Left lung (tissue), 10 donors: ENCODE data around the gene TIMM22. TPM values are rescaled to one million over a fixed set of nuclear protein-coding genes. Genes with fewer than 3 reads are reported as not detected.
A peak's percentile ranks its signal among the peaks of the same experiment; 100 is the strongest.

ENCODE experiments used
- ATAC-seq: fragments of 200-7000 bp; cut with Tn5 transposase; one replicate; pipeline ENCODE4 v1.9.1; 2020; ENCODE audit warnings: moderate library complexity
- DNase-seq, 4 donors: peaks; one replicate each; pipeline ENCODE4 v3.0.0-alpha.2; 2013 to 2020
- H3K27ac ChIP-seq, 2 donors: fragments of 200-600 bp; sonication (generic) in 1 of 2; one replicate each; pipeline versions ENCODE4 v1.5.0 to v1.8.0; 2020 to 2021
- H3K27me3 ChIP-seq, 2 donors: fragments of 200-600 bp; sonication (generic) in 1 of 2; one replicate each; pipeline versions ENCODE4 v1.5.0 to v1.8.0; 2020 to 2021
- H3K36me3 ChIP-seq, 2 donors: fragments of 200-600 bp; sonication (generic) in 1 of 2; one replicate each; pipeline versions ENCODE4 v1.5.0 to v1.8.0; 2020 to 2021
- H3K4me1 ChIP-seq, 2 donors: fragments of 200-600 bp; one replicate each; pipeline ENCODE4 v1.8.0; 2021
- H3K4me3 ChIP-seq, 2 donors: fragments of 200-600 bp; sonication (generic) in 1 of 2; one replicate each; pipeline versions ENCODE4 v1.5.0 to v1.8.0; 2020 to 2021; ENCODE audit warnings: mild to moderate bottlenecking in 1 of 2
- H3K9me3 ChIP-seq, 2 donors: fragments of 200-600 bp; sonication (generic) in 1 of 2; one replicate each; pipeline versions ENCODE4 v1.5.0 to v1.8.0; 2020 to 2021
- intact Hi-C, 2 donors: fragments of 100-400 bp; cut with DNase I; formaldehyde crosslinking; loops; one replicate each; pipeline versions ENCODE4 v1.11.2 to v1.14.2; 2022
- polyA plus RNA-seq, 6 donors: library from polyadenylated mRNA; unstranded; fragments of 120-200 nt; gene quantifications; one replicate each; pipeline ENCODE4 v1.2.1, GENCODE V29; 2013; ENCODE audit not compliant: insufficient read length in 6 of 6
- total RNA-seq, 2 donors: library from RNA; stranded (reverse); fragmentation: NEBNext Ultra II Directional; extraction: Animal tissue kit (Norgen Biotek cat#: 25700); gene quantifications; one replicate each; pipeline ENCODE4 v1.2.1, GENCODE V29; 2021
- TF ChIP-seq, protein P1 (sequence below), 2 donors: fragments of 200-600 bp; sonication (generic) in 1 of 2; IDR thresholded peaks; one replicate each; pipeline versions ENCODE4 v1.5.0 to v1.8.0; 2021; ENCODE audit warnings: antibody characterized with exemption in 2 of 2
- donor health status: DM: no; HTN: yes; CAD: no.
- donor health status: DM: no; HTN: no; CAD: no.

The TIMM22 gene
- total and polyA plus RNA-seq, 8 donors: 10.6 to 18.4 (median 15.4) TPM

DNA sequence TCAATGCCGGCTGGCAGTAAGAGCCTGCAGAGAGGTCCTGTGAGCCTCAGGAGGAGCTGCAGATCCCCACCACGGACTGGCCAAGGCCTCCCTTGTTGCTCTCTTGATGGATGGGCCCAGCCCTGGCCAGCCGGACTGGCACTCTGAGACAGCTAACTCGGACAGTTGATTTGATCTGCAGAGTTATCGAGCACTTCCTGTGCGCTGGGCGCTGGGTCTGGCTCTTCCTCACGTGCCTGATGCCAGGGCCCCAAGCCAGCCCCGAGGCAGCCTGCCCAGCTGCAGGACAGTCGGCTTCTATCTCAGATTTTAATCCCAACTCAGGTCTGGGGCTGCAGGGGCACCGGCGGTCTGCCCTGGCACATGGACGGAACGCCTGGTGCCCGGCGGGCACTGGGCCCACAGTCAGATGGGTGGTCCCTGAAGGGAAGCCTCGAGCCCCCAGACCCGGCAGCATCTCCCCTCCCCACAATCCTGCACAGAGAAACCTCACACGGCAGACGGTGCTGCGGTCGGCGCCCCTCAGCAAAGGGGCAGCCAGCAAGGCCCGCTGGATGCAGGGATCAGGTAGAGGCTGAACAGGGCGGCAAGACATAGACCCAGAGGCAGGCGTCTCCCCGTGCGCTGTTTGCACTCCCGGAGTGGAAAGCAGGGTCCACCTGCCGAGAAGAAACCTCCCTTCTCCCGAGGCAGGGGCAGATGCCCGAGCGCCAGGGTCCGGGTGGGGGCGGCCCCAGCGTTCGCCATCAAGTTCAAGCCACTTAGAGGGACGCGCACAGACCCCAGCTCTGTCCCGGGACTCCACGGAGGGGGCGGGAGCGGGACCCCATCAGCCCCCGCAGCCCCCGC lies 34.0 kb downstream of the TIMM22 start:
- no peaks in the 10 kb centered on the region for H3K9me3 ChIP-seq
- no peaks in the 10 kb centered on the region for H3K27me3 ChIP-seq
- peaks cover 4 to 11% of the 10 kb centered on the region in 2 donors for H3K4me1 ChIP-seq
- ATAC-seq: no peak
- H3K27ac ChIP-seq: peak overlapping the region in 1 of 2 donors; percentile 3
- TF ChIP-seq, protein P1, sequence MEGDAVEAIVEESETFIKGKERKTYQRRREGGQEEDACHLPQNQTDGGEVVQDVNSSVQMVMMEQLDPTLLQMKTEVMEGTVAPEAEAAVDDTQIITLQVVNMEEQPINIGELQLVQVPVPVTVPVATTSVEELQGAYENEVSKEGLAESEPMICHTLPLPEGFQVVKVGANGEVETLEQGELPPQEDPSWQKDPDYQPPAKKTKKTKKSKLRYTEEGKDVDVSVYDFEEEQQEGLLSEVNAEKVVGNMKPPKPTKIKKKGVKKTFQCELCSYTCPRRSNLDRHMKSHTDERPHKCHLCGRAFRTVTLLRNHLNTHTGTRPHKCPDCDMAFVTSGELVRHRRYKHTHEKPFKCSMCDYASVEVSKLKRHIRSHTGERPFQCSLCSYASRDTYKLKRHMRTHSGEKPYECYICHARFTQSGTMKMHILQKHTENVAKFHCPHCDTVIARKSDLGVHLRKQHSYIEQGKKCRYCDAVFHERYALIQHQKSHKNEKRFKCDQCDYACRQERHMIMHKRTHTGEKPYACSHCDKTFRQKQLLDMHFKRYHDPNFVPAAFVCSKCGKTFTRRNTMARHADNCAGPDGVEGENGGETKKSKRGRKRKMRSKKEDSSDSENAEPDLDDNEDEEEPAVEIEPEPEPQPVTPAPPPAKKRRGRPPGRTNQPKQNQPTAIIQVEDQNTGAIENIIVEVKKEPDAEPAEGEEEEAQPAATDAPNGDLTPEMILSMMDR (IDR thresholded peaks at IDR 0.05): no peak
- no peak overlapping the region for H3K4me3 ChIP-seq
- intact Hi-C loops: no loop called here
- H3K36me3 ChIP-seq: peaks cover 0 to 70% of the 10 kb centered on the region in 2 donors
- DNase-seq: peak in 1 of 4 donors; percentile 75

DNA sequence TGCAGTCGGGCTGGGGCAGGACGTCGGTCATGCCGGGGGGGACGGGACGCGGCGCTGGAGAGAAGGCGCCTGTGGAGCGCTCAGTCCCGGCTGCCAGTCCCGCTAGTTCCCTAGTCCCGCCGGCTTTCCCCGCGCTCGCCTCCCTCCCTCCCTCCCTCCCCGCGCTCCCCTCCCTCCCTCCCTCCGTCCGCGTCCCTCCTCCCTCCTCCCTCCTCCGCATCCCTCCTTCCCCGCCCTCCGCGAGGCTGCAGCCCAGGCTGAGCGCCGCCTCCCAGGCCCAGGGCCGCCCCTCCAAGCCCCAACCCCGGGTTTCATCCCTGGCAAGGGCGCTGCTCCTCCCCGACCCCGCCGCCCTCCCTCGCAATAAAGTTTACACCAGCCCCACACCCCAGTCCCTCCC lies 34.8 kb downstream of the TIMM22 start:
- Histone ChIP-seq H3K27ac (no peak overlapping the region), H3K9me3 (no peaks in the 10 kb centered on the region), H3K27me3 (no peaks in the 10 kb centered on the region), H3K36me3 (peaks cover 0 to 62% of the 10 kb centered on the region in 2 donors), H3K4me1 (peaks cover 4 to 11% of the 10 kb centered on the region in 2 donors), H3K4me3 (no peak overlapping the region)
- TF ChIP-seq, protein P1 (IDR thresholded peaks at IDR 0.05): no peak
- ATAC-seq (peak; percentile 56), DNase-seq (peak; percentile 59 to 81 (median 70))
- intact Hi-C loops: no loop called here

GRCh38 chr17:1032391-1032790 lies 35.5 kb downstream of the TIMM22 start:
- H3K27ac ChIP-seq: no peak overlapping the region
- intact Hi-C loops: no loop called here

DNA sequence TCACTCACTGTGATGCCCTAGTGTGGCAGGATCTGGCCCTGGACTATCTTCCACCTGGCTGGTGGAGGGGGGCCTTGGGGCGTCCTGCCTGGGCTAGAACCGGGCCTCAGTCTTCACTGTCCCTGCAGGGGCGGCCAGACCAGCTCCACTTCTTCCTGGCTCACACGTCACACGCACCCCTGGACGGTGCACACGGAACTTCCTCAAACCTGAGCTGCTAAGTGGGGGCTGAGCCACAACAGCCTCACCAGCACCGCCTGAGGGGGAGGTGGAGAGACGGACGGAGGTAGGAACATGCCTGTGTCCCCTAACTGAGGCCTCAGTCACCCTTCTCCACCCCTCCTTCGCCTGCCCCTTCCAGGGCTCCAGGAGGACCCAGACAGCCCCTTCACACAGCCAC lies 36.6 kb downstream of the TIMM22 start:
- H3K36me3 ChIP-seq: peaks cover 0 to 57% of the 10 kb centered on the region in 2 donors
- TF ChIP-seq, protein P1 (IDR thresholded peaks at IDR 0.05): no peak
- DNase-seq (peak in 1 of 4 donors; percentile 73), ATAC-seq (no peak)
- no peaks in the 10 kb centered on the region for H3K9me3 ChIP-seq
- intact Hi-C loops: no loop called here
- H3K27ac ChIP-seq: no peak overlapping the region
- H3K4me1 ChIP-seq: peaks cover 4 to 11% of the 10 kb centered on the region in 2 donors
- H3K4me3 ChIP-seq: no peak overlapping the region
- no peaks in the 10 kb centered on the region for H3K27me3 ChIP-seq

More at GRCh38 chr17:1032391-1032790, 35.5 kb downstream of the TIMM22 start:
- peaks cover 4 to 11% of the 10 kb centered on the region in 2 donors for H3K4me1 ChIP-seq
- TF ChIP-seq, protein P1 (IDR thresholded peaks at IDR 0.05): no peak
- peaks cover 0 to 58% of the 10 kb centered on the region in 2 donors for H3K36me3 ChIP-seq
- H3K9me3 ChIP-seq: no peaks in the 10 kb centered on the region
- no peak for ATAC-seq
- H3K4me3 ChIP-seq: no peak overlapping the region
- DNase-seq: no peak
- no peaks in the 10 kb centered on the region for H3K27me3 ChIP-seq

DNA sequence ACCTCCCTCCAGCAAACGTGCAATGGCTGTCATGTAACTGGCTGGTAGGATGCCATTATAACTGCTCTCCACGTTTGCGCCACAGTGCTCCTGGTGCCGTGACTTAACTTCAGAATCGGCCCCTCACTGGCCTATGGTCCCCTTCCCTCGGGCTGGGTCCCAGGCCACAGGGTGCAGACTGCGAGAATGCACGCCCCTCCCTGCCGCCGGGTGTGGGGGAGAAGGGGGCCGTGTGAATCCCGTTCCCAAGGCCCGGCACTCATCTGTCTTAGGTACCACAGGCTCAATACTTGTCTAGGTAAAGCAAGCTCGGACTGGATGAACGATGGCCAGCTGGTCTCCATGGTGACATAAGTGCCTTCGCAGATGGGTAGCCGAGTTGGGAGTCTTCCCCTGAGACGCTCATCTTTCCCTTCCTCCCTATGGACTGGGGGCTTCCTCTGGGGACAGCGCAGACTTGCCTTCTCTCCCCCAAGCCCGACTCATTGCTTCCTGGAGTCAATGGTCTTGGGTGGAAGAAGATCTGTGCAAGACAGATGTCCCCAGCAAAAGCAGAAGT lies 37.8 kb downstream of the TIMM22 start:
- Histone ChIP-seq H3K4me1 (peaks cover 4 to 20% of the 10 kb centered on the region in 2 donors), H3K4me3 (no peak overlapping the region), H3K27me3 (no peaks in the 10 kb centered on the region), H3K27ac (no peak overlapping the region), H3K36me3 (peaks cover 0 to 57% of the 10 kb centered on the region in 2 donors), H3K9me3 (no peaks in the 10 kb centered on the region)
- intact Hi-C loops: no loop called here
- TF ChIP-seq, protein P1 (IDR thresholded peaks at IDR 0.05): no peak
- DNase-seq: peak in 1 of 4 donors; percentile 54
- no peak for ATAC-seq
